Osteocyte (in vitro differentiated cells): Measurements from ENCODE around the gene PPP1R1C. TPM values are rescaled to one million over a fixed set of nuclear protein-coding genes. Genes with fewer than 3 reads are reported as not detected.
A peak's percentile ranks its signal among the peaks of the same experiment; 100 is the strongest.

Experiments used
- DNase-seq: peaks from one replicate; pipeline ENCODE4 v3.0.0; 2021; ENCODE audit warnings: mixed read lengths; ENCODE audit not compliant: unreplicated experiment; ENCODE audit errors: extremely low spot score
- H3K27ac Mint-ChIP-seq: one replicate; pipeline ENCODE4 v1.8.0; 2021; ENCODE audit warnings: mild to moderate bottlenecking, mixed read lengths; ENCODE audit not compliant: unreplicated experiment
- H3K27me3 Mint-ChIP-seq: one replicate; pipeline ENCODE4 v1.8.0; 2021; ENCODE audit warnings: mixed read lengths; ENCODE audit not compliant: unreplicated experiment
- H3K36me3 Mint-ChIP-seq: one replicate; pipeline ENCODE4 v1.8.0; 2021; ENCODE audit warnings: mixed read lengths; ENCODE audit not compliant: unreplicated experiment
- H3K4me1 Mint-ChIP-seq: one replicate; pipeline ENCODE4 v1.8.0; 2021; ENCODE audit warnings: mixed read lengths; ENCODE audit not compliant: unreplicated experiment
- H3K4me3 Mint-ChIP-seq: one replicate; pipeline ENCODE4 v1.8.0; 2021; ENCODE audit warnings: mild to moderate bottlenecking, moderate library complexity, mixed read lengths; ENCODE audit not compliant: unreplicated experiment
- H3K9me3 Mint-ChIP-seq: one replicate; pipeline ENCODE4 v1.8.0; 2021; ENCODE audit warnings: mixed read lengths; ENCODE audit not compliant: unreplicated experiment
- CTCF ChIP-seq: fragments of 200-600 bp; sonication (generic); IDR thresholded peaks from 2 replicates; pipeline ENCODE4 v1.5.0; 2021; ENCODE audit warnings: antibody characterized with exemption, mild to moderate bottlenecking, moderate library complexity
- total RNA-seq: library from RNA; stranded (reverse); gene quantifications from 2 replicates; pipeline ENCODE4 v1.2.1, GENCODE V29; 2021

The PPP1R1C gene
- total RNA-seq, 1 donor from 2014 or later, result 1.6 TPM

- Mint-ChIP-seq H3K4me3 (no peak overlapping the region), H3K4me1 (peaks cover 24% of the 10 kb centered on the region), H3K27ac (no peak overlapping the region), H3K27me3 (no peaks in the 10 kb centered on the region), H3K36me3 (peaks cover 6% of the 10 kb centered on the region), H3K9me3 (peaks cover 7% of the 10 kb centered on the region)
- no peak for DNase-seq
- TF ChIP-seq CTCF, result no peak
These were observed 104.8 kb downstream of the PPP1R1C start for GRCh38 chr2:182090486-182090885.

GRCh38 chr2:182097571-182098164, 112.0 kb downstream of the PPP1R1C start:
- no peaks in the 10 kb centered on the region for H3K4me1 Mint-ChIP-seq
- no peak overlapping the region for H3K27ac Mint-ChIP-seq

GRCh38 chr2:182098648-182099047, 113.0 kb downstream of the PPP1R1C start:
- TF ChIP-seq CTCF, result no peak
- Mint-ChIP-seq H3K27me3 (no peaks in the 10 kb centered on the region), H3K27ac (no peak overlapping the region), H3K9me3 (peaks cover 3% of the 10 kb centered on the region), H3K4me1 (peaks cover 5% of the 10 kb centered on the region), H3K36me3 (peaks cover 3% of the 10 kb centered on the region), H3K4me3 (no peak overlapping the region)
- DNase-seq, result no peak

More at GRCh38 chr2:182097571-182098164, 112.0 kb downstream of the PPP1R1C start:
- DNase-seq, result no peak
- Mint-ChIP-seq H3K4me3 (no peak overlapping the region), H3K36me3 (peaks cover 6% of the 10 kb centered on the region), H3K9me3 (peaks cover 7% of the 10 kb centered on the region), H3K27me3 (no peaks in the 10 kb centered on the region)
- no peak for TF ChIP-seq CTCF

DNA sequence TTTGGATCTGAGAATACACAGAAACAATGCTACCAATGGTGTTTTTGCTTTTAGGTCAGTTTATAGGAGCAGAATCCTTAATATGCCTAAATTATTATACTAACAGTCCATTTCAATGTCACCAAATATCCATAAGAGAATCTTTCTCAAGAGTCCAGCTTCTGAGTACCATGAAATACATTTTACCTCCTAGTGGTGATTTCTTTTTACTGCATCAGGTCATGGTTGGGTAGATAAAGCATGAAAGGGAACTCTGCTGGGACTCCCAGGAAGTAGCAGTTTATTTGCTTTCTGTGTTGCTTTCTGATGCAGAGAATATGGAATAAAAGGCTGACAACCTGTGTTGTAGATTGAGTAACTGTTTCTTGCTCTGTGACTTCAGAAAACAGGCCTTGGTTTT, 115.6 kb downstream of the PPP1R1C start:
- H3K4me1 Mint-ChIP-seq, result peaks cover 6% of the 10 kb centered on the region
- no peaks in the 10 kb centered on the region for H3K27me3 Mint-ChIP-seq
- H3K27ac Mint-ChIP-seq, result no peak overlapping the region
- H3K36me3 Mint-ChIP-seq, result no peaks in the 10 kb centered on the region
- H3K4me3 Mint-ChIP-seq, result no peak overlapping the region
- DNase-seq, result no peak
- TF ChIP-seq CTCF, result peak; percentile 27
- peaks cover 5% of the 10 kb centered on the region for H3K9me3 Mint-ChIP-seq

GRCh38 chr2:182103526-182103925, 117.9 kb downstream of the PPP1R1C start:
- Mint-ChIP-seq H3K4me3 (no peak overlapping the region), H3K9me3 (peaks cover 5% of the 10 kb centered on the region), H3K36me3 (no peaks in the 10 kb centered on the region), H3K27ac (no peak overlapping the region), H3K4me1 (peaks cover 6% of the 10 kb centered on the region), H3K27me3 (no peaks in the 10 kb centered on the region)
- no peak for TF ChIP-seq CTCF
- no peak for DNase-seq
